Trophoblast cell (in vitro differentiated cells and primary cell): ENCODE results near the gene DYRK2.

Experiments
- DNase-seq, 2 donors: peaks; one replicate each; pipeline ENCODE4 v3.0.0-alpha.2; 2016
- H2AFZ ChIP-seq: 2 replicates; pipeline ENCODE4 v1.6.1; 2013; ENCODE audit warnings: low read length, moderate library complexity, mild to moderate bottlenecking; ENCODE audit not compliant: insufficient read depth, poor library complexity
- H2AK5ac ChIP-seq: 2 replicates; pipeline ENCODE4 v1.6.1; 2013; ENCODE audit warnings: mild to moderate bottlenecking, low read length
- H2BK120ac ChIP-seq: 2 replicates; pipeline ENCODE4 v1.6.1; 2013; ENCODE audit warnings: low read length, mild to moderate bottlenecking, moderate library complexity; ENCODE audit not compliant: insufficient read depth, poor library complexity
- H2BK12ac ChIP-seq: 2 replicates; pipeline ENCODE4 v1.6.1; 2013; ENCODE audit warnings: mild to moderate bottlenecking, low read length, moderate library complexity
- H2BK5ac ChIP-seq: 2 replicates; pipeline ENCODE4 v1.6.1; 2013; ENCODE audit warnings: low read length, low read depth, moderate library complexity, mild to moderate bottlenecking; ENCODE audit not compliant: poor library complexity
- H3K14ac ChIP-seq: 2 replicates; pipeline ENCODE4 v1.6.1; 2013; ENCODE audit warnings: mild to moderate bottlenecking, low read length
- H3K18ac ChIP-seq: 2 replicates; pipeline ENCODE4 v1.6.1; 2013; ENCODE audit warnings: mild to moderate bottlenecking, low read length
- H3K23ac ChIP-seq: 2 replicates; pipeline ENCODE4 v1.6.1; 2013; ENCODE audit warnings: low read length
- H3K27ac ChIP-seq: 2 replicates; pipeline ENCODE4 v1.5.1; 2013; ENCODE audit warnings: low read depth, mild to moderate bottlenecking, inconsistent platforms, low read length, moderate library complexity
- H3K27me3 ChIP-seq: 2 replicates; pipeline ENCODE4 v1.6.1; 2013; ENCODE audit warnings: inconsistent platforms, mild to moderate bottlenecking, low read length, moderate library complexity; ENCODE audit not compliant: insufficient read depth
- H3K36me3 ChIP-seq, 2 experiments: 1 replicate in 1 of 2; 2 replicates in 1 of 2; pipeline ENCODE4 v1.6.1; 2013; ENCODE audit warnings: low read length in 2 of 2, mild to moderate bottlenecking in 2 of 2, moderate library complexity in 1 of 2; ENCODE audit not compliant: insufficient read depth in 2 of 2, control insufficient read depth in 1 of 2
- H3K4ac ChIP-seq: 2 replicates; pipeline ENCODE4 v1.6.1; 2013; ENCODE audit warnings: low read depth, mild to moderate bottlenecking, low read length, moderate library complexity
- H3K4me1 ChIP-seq, 2 experiments: 1 replicate in 1 of 2; 2 replicates in 1 of 2; pipeline ENCODE4 v1.6.1; 2013; ENCODE audit warnings: low read length in 2 of 2, mild to moderate bottlenecking in 2 of 2, moderate library complexity in 1 of 2; ENCODE audit not compliant: insufficient read depth in 2 of 2, control insufficient read depth in 1 of 2
- H3K4me2 ChIP-seq: 2 replicates; pipeline ENCODE4 v1.6.1; 2013; ENCODE audit warnings: inconsistent platforms, mild to moderate bottlenecking, low read length, moderate library complexity
- H3K4me3 ChIP-seq: 2 replicates; pipeline ENCODE4 v1.5.1; 2013; ENCODE audit warnings: mild to moderate bottlenecking, low read depth, low read length, inconsistent platforms
- H3K79me1 ChIP-seq: one replicate; pipeline ENCODE4 v1.6.1; 2013; ENCODE audit warnings: low read length
- H3K79me2 ChIP-seq: 2 replicates; pipeline ENCODE4 v1.6.1; 2013; ENCODE audit warnings: low read length, mild to moderate bottlenecking; ENCODE audit not compliant: control insufficient read depth, insufficient read depth, poor library complexity
- H3K9ac ChIP-seq: 2 replicates; pipeline ENCODE4 v1.6.1; 2013; ENCODE audit warnings: mild to moderate bottlenecking, low read length
- H3K9me3 ChIP-seq: 2 replicates; pipeline ENCODE4 v1.6.1; 2013; ENCODE audit warnings: low read depth, mild to moderate bottlenecking, control low read depth, inconsistent platforms, low read length; ENCODE audit not compliant: insufficient read depth
- H4K12ac ChIP-seq: 2 replicates; pipeline ENCODE4 v1.6.1; 2013; ENCODE audit warnings: low read depth, mild to moderate bottlenecking, low read length, moderate library complexity
- H4K8ac ChIP-seq: 2 replicates; pipeline ENCODE4 v1.6.1; 2013; ENCODE audit warnings: low read depth, mild to moderate bottlenecking, low read length, moderate library complexity
- H4K91ac ChIP-seq: one replicate; pipeline ENCODE4 v1.6.1; 2013; ENCODE audit warnings: low read depth, mild to moderate bottlenecking, low read length, moderate library complexity
- WGBS: extraction: QIAGEN DNeasy Blood & Tissue Kit; methylation state at CpG from one replicate; pipeline ENCODE4 v1.1.7; 2013; ENCODE audit warnings: missing lambda C conversion rate; ENCODE audit not compliant: insufficient read length, insufficient coverage; ENCODE audit errors: extremely low coverage; 5-methylcytosine and 5-hydroxymethylcytosine counted together

The DYRK2 gene

DNA sequence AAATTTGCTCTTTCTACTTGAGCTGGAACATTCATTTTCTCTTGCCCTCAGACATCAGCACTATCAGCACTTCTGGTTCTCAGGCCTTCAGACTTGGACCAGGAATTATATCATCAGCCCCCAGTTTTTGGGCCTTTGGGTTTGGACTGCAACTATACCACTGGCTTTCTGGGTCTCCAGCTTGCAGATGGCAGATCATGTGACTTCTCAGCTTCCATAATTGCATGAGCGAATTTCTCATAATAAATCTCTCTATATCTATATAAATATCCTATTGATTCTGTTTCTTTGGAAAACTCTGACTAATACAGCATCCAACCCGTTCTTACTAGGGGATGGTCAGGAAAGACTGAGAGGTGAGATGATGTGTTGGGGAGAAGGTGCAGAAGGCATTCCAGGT lies 22.4 kb upstream of the DYRK2 start:
- Histone ChIP-seq H3K27ac (no peak overlapping the region), H3K9me3 (no peaks in the 10 kb centered on the region), H3K9ac (no peak overlapping the region), H3K18ac (no peak overlapping the region), H3K36me3 (no peaks in the 10 kb centered on the region), H2BK5ac (no peak overlapping the region), H4K91ac (no peak overlapping the region), H2BK12ac (no peak overlapping the region), H3K4me3 (no peak overlapping the region), H4K12ac (no peak overlapping the region), H4K8ac (no peak overlapping the region), H3K23ac (no peak overlapping the region), H2BK120ac (no peak overlapping the region), H3K79me1 (peaks cover 3% of the 10 kb centered on the region), H3K4ac (no peak overlapping the region), H3K14ac (no peak overlapping the region), H2AFZ (no peak overlapping the region), H3K4me1 (no peaks in the 10 kb centered on the region), H3K4me2 (no peak overlapping the region), H3K79me2 (no peaks in the 10 kb centered on the region), H2AK5ac (no peak overlapping the region), H3K27me3 (no peaks in the 10 kb centered on the region)
- WGBS: no CpG with 5 or more reads among the region's 2 CpGs
- DNase-seq: no peak

DNA sequence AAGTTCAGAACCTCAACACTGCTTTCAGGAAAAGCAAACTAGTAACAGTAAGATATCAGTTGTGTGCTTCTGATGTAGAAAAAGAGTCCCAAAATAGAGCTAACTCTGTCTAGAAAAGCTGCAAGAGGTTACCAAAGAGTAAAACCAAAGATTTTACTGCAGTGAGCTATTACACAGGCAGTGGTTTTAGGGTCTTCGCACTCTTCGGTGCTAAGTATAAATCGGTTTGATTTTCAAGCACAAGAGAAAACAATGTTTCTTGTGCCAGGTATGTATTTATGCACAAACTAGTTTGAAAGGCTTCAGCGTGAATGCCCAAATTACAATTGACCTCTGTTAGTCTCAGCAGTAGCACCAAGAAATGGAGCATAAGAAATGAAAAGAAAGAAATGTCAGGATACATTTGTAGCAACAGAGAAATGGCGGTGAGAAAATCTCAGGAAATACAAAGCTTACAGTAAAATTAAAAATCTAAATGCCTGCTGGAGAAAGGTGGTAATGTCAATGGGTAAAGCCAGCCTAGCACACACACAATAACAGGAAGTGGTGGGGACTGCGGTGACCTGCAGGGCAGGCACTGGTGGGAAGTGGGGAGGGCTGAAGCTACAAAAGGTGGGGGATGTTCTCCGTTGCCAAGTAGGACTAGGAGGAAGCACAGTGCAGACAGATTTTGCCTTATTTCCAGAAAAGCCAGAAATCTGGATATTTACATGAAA lies 18.0 kb upstream of the DYRK2 start:
- DNase-seq: no peak
- peak overlapping the region; percentile 58 for H4K8ac ChIP-seq
- no peak overlapping the region for H4K12ac ChIP-seq
- peaks cover 3% of the 10 kb centered on the region for H3K79me1 ChIP-seq
- H3K4ac ChIP-seq: no peak overlapping the region
- no peak overlapping the region for H3K4me3 ChIP-seq
- peak overlapping the region; percentile 35 for H2AFZ ChIP-seq
- H3K4me1 ChIP-seq: no peaks in the 10 kb centered on the region
- H3K79me2 ChIP-seq: no peaks in the 10 kb centered on the region
- no peaks in the 10 kb centered on the region for H3K27me3 ChIP-seq
- no peak overlapping the region for H4K91ac ChIP-seq
- no CpG with 5 or more reads among the region's 7 CpGs for WGBS
- H3K23ac ChIP-seq: no peak overlapping the region
- H3K9me3 ChIP-seq: no peaks in the 10 kb centered on the region
- H2BK120ac ChIP-seq: peak overlapping the region; percentile 24
- no peak overlapping the region for H3K14ac ChIP-seq
- H3K27ac ChIP-seq: no peak overlapping the region
- H2AK5ac ChIP-seq: no peak overlapping the region
- no peak overlapping the region for H3K18ac ChIP-seq
- no peaks in the 10 kb centered on the region for H3K36me3 ChIP-seq
- H3K9ac ChIP-seq: no peak overlapping the region
- H2BK12ac ChIP-seq: no peak overlapping the region
- H3K4me2 ChIP-seq: no peak overlapping the region
- no peak overlapping the region for H2BK5ac ChIP-seq

DNA sequence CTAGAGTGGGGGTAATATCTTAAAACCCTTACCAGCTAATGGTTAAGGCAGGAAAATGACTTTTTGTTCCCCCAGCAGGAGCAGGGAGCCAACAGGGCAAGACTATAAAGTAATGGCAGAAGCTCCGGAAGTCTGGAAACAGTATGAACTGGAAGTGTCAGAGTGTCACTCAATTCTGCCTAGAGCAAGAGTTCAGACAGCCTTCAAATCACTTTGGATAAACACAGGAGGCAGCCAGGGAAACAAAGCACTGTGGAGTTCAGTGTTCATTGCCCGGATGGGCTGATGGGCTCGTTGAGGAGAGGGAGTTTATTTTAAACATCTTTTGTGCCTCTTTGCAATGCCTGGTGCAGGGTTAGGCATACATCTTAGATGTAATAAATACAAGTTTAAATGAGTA lies 16.5 kb upstream of the DYRK2 start:
- peak overlapping the region; percentile 58 for H3K27ac ChIP-seq

GRCh38 chr12:67633024-67633610 lies 15.4 kb upstream of the DYRK2 start:
- no peak overlapping the region for H4K8ac ChIP-seq
- no CpG with 5 or more reads among the region's 2 CpGs for WGBS
- H3K4me3 ChIP-seq: no peak overlapping the region

More for the DNA sequence above, 16.5 kb upstream of the DYRK2 start:
- H2AFZ ChIP-seq: no peak overlapping the region
- no peak overlapping the region for H3K23ac ChIP-seq
- WGBS: no CpG with 5 or more reads among the region's 3 CpGs
- no peak overlapping the region for H3K4ac ChIP-seq
- H3K4me2 ChIP-seq: peak overlapping the region; percentile 7
- H4K12ac ChIP-seq: no peak overlapping the region
- no peak overlapping the region for H4K91ac ChIP-seq
- no peak overlapping the region for H3K9ac ChIP-seq
- no peak overlapping the region for H2BK12ac ChIP-seq
- H3K18ac ChIP-seq: no peak overlapping the region
- H3K79me2 ChIP-seq: no peaks in the 10 kb centered on the region
- H3K79me1 ChIP-seq: peaks cover 3% of the 10 kb centered on the region
- H3K9me3 ChIP-seq: no peaks in the 10 kb centered on the region
- no peaks in the 10 kb centered on the region for H3K36me3 ChIP-seq
- no peaks in the 10 kb centered on the region for H3K4me1 ChIP-seq
- H4K8ac ChIP-seq: no peak overlapping the region
- no peak overlapping the region for H2AK5ac ChIP-seq
- H2BK120ac ChIP-seq: no peak overlapping the region
- H3K27me3 ChIP-seq: no peaks in the 10 kb centered on the region
- no peak for DNase-seq
- H2BK5ac ChIP-seq: no peak overlapping the region
- H3K4me3 ChIP-seq: no peak overlapping the region
- H3K14ac ChIP-seq: no peak overlapping the region

More at GRCh38 chr12:67633024-67633610, 15.4 kb upstream of the DYRK2 start:
- Histone ChIP-seq H2BK5ac (no peak overlapping the region), H3K27me3 (no peaks in the 10 kb centered on the region), H4K12ac (no peak overlapping the region), H4K91ac (no peak overlapping the region), H3K9me3 (no peaks in the 10 kb centered on the region), H3K14ac (no peak overlapping the region), H3K36me3 (no peaks in the 10 kb centered on the region), H3K79me2 (no peaks in the 10 kb centered on the region), H3K4me2 (no peak overlapping the region), H3K4ac (no peak overlapping the region), H3K23ac (no peak overlapping the region), H2AFZ (no peak overlapping the region), H3K27ac (no peak overlapping the region), H2BK12ac (no peak overlapping the region), H3K79me1 (peaks cover 3% of the 10 kb centered on the region), H3K4me1 (no peaks in the 10 kb centered on the region), H3K9ac (no peak overlapping the region), H2AK5ac (no peak overlapping the region), H2BK120ac (no peak overlapping the region), H3K18ac (no peak overlapping the region)
- DNase-seq: no peak
